Kasumi-1 (cell line): ENCODE results near the gene USF2.
A peak's percentile ranks its signal among the peaks of the same experiment; 100 is the strongest.

Source experiments
- DNase-seq, 2 experiments: peaks; one replicate each; lab custom pipeline; 2025; lab: John Stamatoyannopoulos, UW

Gene USF2

DNA sequence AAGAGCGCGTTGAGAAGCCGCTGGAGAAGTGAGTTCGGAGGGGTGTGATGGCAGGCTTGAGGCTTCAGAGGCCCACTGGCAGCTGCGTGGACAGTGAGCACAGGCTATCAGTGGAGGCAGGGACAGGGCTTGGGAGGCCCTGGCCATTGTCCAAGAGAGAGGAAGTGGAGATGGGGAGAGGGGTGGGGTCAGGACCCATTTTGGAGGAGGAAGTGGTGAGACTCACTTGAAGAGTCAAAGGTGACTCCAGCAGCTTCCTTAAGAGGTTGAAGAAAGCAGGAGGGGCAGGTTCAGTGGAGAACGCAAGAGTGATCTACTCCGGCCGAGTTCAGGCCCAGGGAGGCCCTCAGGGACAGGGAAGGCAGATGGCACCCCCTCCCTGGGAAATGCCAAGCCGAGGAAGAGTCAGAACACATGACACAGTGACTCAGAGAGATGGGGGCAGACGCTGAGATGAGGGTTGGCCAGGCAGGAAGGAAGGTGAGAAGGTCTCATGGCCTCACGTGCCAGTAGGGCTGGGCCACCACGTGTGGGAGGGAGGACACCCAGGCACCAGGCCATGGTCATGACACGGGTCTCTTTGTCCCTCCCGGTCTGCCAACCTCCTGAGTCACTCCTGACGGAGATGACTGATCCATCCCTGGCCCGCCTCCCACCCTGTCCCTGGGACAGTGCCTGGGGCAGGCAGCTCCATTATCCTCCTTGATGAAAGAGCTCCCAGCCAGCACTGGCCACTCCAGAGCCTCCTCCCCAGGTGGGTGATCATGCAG, 50.1 kb downstream of the USF2 start:
- DNase-seq = no peak

DNA sequence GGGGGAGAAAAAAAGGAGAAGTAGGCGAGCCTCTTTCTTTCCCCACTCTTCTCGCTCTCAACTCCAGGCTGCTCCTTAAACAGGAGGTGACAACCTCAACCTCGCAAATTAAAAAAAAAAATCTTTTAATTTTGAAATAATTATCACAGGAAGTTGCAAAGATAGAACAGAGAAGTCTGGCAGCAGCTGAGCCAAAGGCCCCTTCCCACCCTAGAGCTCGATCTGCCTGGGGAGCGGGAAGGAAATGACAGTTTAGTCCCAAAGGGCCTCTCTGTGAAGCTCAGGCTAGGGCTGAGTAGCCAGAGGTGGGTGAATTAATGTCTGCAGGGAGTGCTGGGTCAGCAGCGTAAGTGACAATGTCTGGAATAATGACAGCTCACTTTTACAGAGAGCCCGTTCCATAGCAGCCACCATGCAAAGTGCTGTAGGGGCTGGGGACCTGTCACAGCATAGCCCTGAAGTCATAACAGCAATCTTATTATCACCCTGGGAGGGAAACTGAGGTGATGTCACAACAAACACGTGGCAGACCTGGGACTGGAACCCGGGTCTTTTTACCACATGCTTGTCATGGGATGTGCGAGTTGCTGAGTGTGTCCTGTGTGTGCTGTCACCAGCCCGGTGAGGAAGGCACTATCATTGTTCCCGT, 51.4 kb downstream of the USF2 start:
- DNase-seq = peak; percentile 58 to 73

DNA sequence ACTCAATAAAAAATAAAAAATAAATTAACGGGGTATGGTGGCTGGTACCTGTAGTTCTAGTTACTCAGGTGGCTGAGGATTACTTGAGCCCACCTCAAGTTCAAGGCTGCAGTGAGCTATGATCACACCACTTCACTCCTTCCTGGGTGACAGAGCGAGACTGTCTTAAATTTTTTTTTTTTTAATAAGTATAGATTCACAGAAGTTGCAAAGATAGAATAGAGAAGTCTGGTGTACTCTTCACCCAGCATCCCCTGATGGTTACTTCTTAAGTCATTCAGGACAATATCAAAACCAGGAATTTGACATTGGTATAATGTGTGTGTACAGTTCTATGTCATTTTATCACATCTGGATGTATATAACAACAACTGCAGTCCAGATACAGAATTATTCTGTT, 52.5 kb downstream of the USF2 start:
- DNase-seq = no peak

DNA sequence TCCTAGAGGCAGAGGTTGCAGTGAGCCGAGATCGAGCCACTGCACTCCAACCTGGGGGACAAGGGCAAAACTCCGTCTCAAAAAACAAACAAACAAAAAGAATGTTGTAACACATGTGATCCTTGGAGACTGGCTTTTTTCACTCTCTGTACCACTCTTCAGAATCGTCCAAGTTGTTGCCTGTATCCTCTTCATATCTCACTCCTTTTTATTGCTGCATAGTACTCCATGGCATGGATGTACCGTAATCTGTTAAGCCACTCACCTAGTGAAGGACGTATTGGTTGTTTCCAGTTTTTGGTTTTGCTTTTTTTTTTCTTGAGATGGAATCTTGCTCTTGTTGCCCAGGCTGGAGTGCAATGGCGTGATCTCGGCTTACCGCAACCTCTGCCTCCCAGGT, 53.3 kb downstream of the USF2 start:
- no peak for DNase-seq

DNA sequence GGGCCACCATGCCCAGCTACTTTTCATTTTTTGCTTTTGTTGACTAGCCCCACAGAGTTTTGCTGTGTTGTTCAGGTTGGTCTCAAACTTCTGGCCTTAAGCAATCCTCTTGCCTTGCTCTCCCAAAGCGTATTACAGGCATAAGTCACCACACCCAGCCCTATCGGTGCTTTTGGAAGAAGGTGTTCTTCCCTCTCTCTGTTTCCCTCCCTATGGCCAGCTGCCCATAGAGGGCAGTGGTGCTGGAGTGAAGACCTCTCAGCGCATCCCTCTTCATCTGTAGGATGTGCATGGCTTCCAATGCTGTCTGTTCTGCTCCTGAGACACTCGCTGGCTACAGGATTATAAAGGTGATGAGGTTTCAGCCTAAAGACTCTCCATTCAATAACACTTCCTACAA, 58.9 kb downstream of the USF2 start:
- no peak for DNase-seq

DNA sequence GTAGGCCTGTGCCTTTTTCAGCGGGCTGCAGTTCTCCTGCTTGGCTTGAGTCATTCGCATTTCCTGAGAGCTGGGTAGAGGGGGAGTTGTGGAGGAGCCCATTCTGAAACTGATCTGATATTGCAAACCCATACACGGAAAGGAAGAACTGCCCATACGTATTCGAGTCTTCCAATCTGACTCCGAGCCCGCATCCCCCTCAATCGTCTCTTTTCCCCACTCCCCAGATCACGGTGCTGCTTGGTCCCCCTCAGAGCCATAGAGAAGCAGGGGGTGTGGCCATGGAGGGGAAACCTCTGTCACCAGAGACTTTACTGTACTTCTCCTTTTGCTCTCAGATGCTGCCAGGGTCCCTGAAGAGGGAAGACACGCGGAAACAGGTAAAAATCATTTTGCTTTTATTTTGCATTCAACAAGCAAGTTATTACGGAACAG, 60.1 kb downstream of the USF2 start, which contains the start of gene CD22:
Gene CD22, plus strand, starts transcription at position 337 of the 435 bp plus-strand sequence. CDS start 2,854 bp downstream, outside the sequence.
- DNase-seq = peak; percentile 78 to 90

DNA sequence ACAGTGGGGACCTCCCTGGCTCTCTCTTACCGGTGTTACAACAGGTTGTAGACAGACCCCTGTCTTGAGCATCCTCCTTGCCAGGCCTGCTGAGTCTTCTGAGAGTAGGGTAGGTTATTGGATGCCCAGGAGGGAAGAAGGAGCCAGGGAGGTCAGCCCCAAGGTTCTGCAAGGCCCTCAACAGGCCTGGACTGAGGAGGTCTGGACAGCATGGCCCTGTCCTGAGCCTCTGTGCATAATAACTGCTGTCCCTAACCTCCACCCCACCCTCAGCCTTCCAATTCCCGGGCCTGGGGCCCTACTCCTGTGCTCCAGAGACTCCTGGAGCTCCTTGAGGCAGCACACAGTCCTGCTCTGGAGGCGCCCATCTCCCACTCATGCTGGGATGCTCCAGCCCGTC, 60.6 kb downstream of the USF2 start:
- no peak for DNase-seq
